Smooth muscle cell (in vitro differentiated cells): ENCODE data around the gene DYNC2I2. TPM values are rescaled to one million over a fixed set of nuclear protein-coding genes. Genes with fewer than 3 reads are reported as not detected.
A peak's percentile ranks its signal among the peaks of the same experiment; 100 is the strongest.

Source experiments
- DNase-seq: peaks from one replicate; lab custom pipeline; 2025; ENCODE audit not compliant: unreplicated experiment; lab: John Stamatoyannopoulos, UW
- H2AFZ ChIP-seq: fragments of 200-600 bp; sonication (generic); 2 replicates; pipeline ENCODE4 v1.6.0; 2016; ENCODE audit warnings: antibody characterized with exemption, low read depth, mild to moderate bottlenecking
- H3F3A ChIP-seq: fragments of 200-600 bp; sonication (generic); 2 replicates; pipeline ENCODE4 v1.6.0; 2017; ENCODE audit warnings: antibody characterized with exemption, low read depth
- H3K27ac ChIP-seq: fragments of 200-600 bp; sonication (generic); 2 replicates; pipeline ENCODE4 v1.5.1; 2016; ENCODE audit warnings: low read depth, mild to moderate bottlenecking
- H3K27me3 ChIP-seq: fragments of 200-600 bp; sonication (generic); 2 replicates; pipeline ENCODE4 v1.6.1; 2016; ENCODE audit warnings: low read depth, mild to moderate bottlenecking
- H3K36me3 ChIP-seq: fragments of 200-600 bp; sonication (generic); 2 replicates; pipeline ENCODE4 v1.5.1; 2016; ENCODE audit warnings: low read depth
- H3K4me1 ChIP-seq: fragments of 200-600 bp; sonication (generic); 2 replicates; pipeline ENCODE4 v1.5.1; 2016; ENCODE audit warnings: low read depth
- H3K4me2 ChIP-seq: fragments of 200-600 bp; sonication (generic); 2 replicates; pipeline ENCODE4 v1.6.0; 2016; ENCODE audit warnings: mild to moderate bottlenecking
- H3K4me3 ChIP-seq: fragments of 200-600 bp; sonication (generic); 2 replicates; pipeline ENCODE4 v1.5.1; 2016; ENCODE audit warnings: mild to moderate bottlenecking
- H3K79me2 ChIP-seq: fragments of 200-600 bp; sonication (generic); 2 replicates; pipeline ENCODE4 v1.6.0; 2016; ENCODE audit warnings: low read depth, mild to moderate bottlenecking
- H3K9ac ChIP-seq: fragments of 200-600 bp; sonication (generic); 2 replicates; pipeline ENCODE4 v1.6.0; 2016; ENCODE audit warnings: low read depth
- H3K9me3 ChIP-seq: fragments of 200-600 bp; sonication (generic); replicated peaks from 2 replicates; pipeline ENCODE4 v1.5.1; 2016; ENCODE audit warnings: low read depth
- H4K20me1 ChIP-seq: fragments of 200-600 bp; sonication (generic); 2 replicates; pipeline ENCODE4 v1.6.0; 2016; ENCODE audit warnings: low read depth
- CTCF ChIP-seq: fragments of 200-600 bp; sonication (generic); IDR thresholded peaks from 2 replicates; pipeline ENCODE4 v1.5.1; 2017; ENCODE audit warnings: borderline replicate concordance, mild to moderate bottlenecking, antibody characterized with exemption; ENCODE audit not compliant: insufficient read depth, poor library complexity, severe bottlenecking
- WGBS: methylation state at CpG from one replicate; pipeline ENCODE4 v1.1.7; 2016; ENCODE audit warnings: low lambda C conversion rate; 5-methylcytosine and 5-hydroxymethylcytosine counted together
- polyA plus RNA-seq: library from polyadenylated mRNA; unstranded; fragments of >200 nt; fragmentation: Nextera tagmentation; extraction: Ambion mirVana; gene quantifications from 2 replicates; pipeline ENCODE4 v1.2.1, GENCODE V29; 2016
- total RNA-seq: library from RNA; depleted of rRNA; stranded (reverse); fragments of >200 nt; gene quantifications from 2 replicates; pipeline ENCODE4 v1.2.3, GENCODE V29; 2014

The DYNC2I2 gene
- total and polyA plus RNA-seq, 2 experiments from 2014 or later, result 23.5 to 50.9 TPM

GRCh38 chr9:128634651-128635262, 21.9 kb downstream of the DYNC2I2 start:
- Histone ChIP-seq H3K27me3 (no peaks in the 10 kb centered on the region), H3K9me3 (no peaks in the 10 kb centered on the region), H3K27ac (no peak overlapping the region), H3K79me2 (no peaks in the 10 kb centered on the region), H3F3A (peaks cover 17% of the 10 kb centered on the region), H3K4me1 (no peaks in the 10 kb centered on the region), H3K4me3 (no peak overlapping the region), H4K20me1 (peaks cover 5% of the 10 kb centered on the region), H3K9ac (no peak overlapping the region), H2AFZ (no peak overlapping the region), H3K36me3 (peaks cover 4% of the 10 kb centered on the region), H3K4me2 (peak overlapping the region; percentile 39)
- DNase-seq, result no peak
- no peak for TF ChIP-seq CTCF
- WGBS, result 86% methylated on average over 26 of the region's 26 CpGs

GRCh38 chr9:128634111-128634510, 22.5 kb downstream of the DYNC2I2 start:
- no peak overlapping the region for H2AFZ ChIP-seq
- no peak for TF ChIP-seq CTCF
- no peak overlapping the region for H3K4me2 ChIP-seq
- no peak for DNase-seq
- no peak overlapping the region for H3K27ac ChIP-seq
- H3K4me1 ChIP-seq, result no peaks in the 10 kb centered on the region
- H3K4me3 ChIP-seq, result no peak overlapping the region
- no peak overlapping the region for H3K9ac ChIP-seq
- H3K36me3 ChIP-seq, result peaks cover 4% of the 10 kb centered on the region
- no peaks in the 10 kb centered on the region for H3K79me2 ChIP-seq
- peaks cover 17% of the 10 kb centered on the region for H3F3A ChIP-seq
- H3K9me3 ChIP-seq, result no peaks in the 10 kb centered on the region
- 97% methylated on average over 10 of the region's 10 CpGs for WGBS
- H4K20me1 ChIP-seq, result peaks cover 7% of the 10 kb centered on the region
- no peaks in the 10 kb centered on the region for H3K27me3 ChIP-seq

- Histone ChIP-seq H2AFZ (no peak overlapping the region), H3K4me2 (no peak overlapping the region), H3K4me1 (no peaks in the 10 kb centered on the region), H3K9me3 (no peaks in the 10 kb centered on the region), H3K9ac (no peak overlapping the region), H3K27me3 (no peaks in the 10 kb centered on the region), H4K20me1 (peaks cover 7% of the 10 kb centered on the region), H3K36me3 (peaks cover 4% of the 10 kb centered on the region), H3K79me2 (no peaks in the 10 kb centered on the region), H3F3A (peaks cover 17% of the 10 kb centered on the region), H3K4me3 (no peak overlapping the region), H3K27ac (no peak overlapping the region)
- TF ChIP-seq CTCF, result no peak
- no peak for DNase-seq
- 96% methylated on average over 11 of the region's 11 CpGs for WGBS
These were observed 23.0 kb downstream of the DYNC2I2 start for GRCh38 chr9:128633601-128634000.

GRCh38 chr9:128633057-128633456, 23.6 kb downstream of the DYNC2I2 start:
- no peaks in the 10 kb centered on the region for H3K79me2 ChIP-seq
- H3K9me3 ChIP-seq, result no peaks in the 10 kb centered on the region
- no peak for DNase-seq
- peaks cover 7% of the 10 kb centered on the region for H4K20me1 ChIP-seq
- peaks cover 17% of the 10 kb centered on the region for H3F3A ChIP-seq
- 97% methylated on average over 20 of the region's 21 CpGs for whole genome bisulfite sequencing
- H3K4me2 ChIP-seq, result no peak overlapping the region
- no peak overlapping the region for H3K4me3 ChIP-seq
- no peak for TF ChIP-seq CTCF
- no peaks in the 10 kb centered on the region for H3K27me3 ChIP-seq
- H3K27ac ChIP-seq, result no peak overlapping the region
- H3K36me3 ChIP-seq, result peaks cover 4% of the 10 kb centered on the region
- H2AFZ ChIP-seq, result no peak overlapping the region
- no peaks in the 10 kb centered on the region for H3K4me1 ChIP-seq
- no peak overlapping the region for H3K9ac ChIP-seq
